GM19372 (cell line): ENCODE measurements around the gene SEMA3A.

Experiments used
- ATAC-seq: cut with Tn5 transposase; IDR thresholded peaks from one replicate; pipeline ENCODE4 v1.9.1; 2021; ENCODE audit warnings: mild to moderate bottlenecking, low read depth, moderate library complexity; ENCODE audit not compliant: unreplicated experiment

Gene SEMA3A

GRCh38 chr7:84027678-84028077 lies 166.9 kb downstream of the SEMA3A start:
- no peak for ATAC-seq

- no peak for ATAC-seq
Observed at GRCh38 chr7:84025332-84025927, 169.2 kb downstream of the SEMA3A start.

GRCh38 chr7:84022684-84023308 lies 171.8 kb downstream of the SEMA3A start:
- no peak for ATAC-seq

GRCh38 chr7:84022009-84022408 lies 172.6 kb downstream of the SEMA3A start:
- ATAC-seq = no peak

- ATAC-seq = no peak
Observed at GRCh38 chr7:84021292-84021908, 173.2 kb downstream of the SEMA3A start.

- no peak for ATAC-seq
Observed at GRCh38 chr7:84017651-84018050, 176.9 kb downstream of the SEMA3A start.

- ATAC-seq = no peak
Observed at GRCh38 chr7:84013616-84014240, 180.9 kb downstream of the SEMA3A start.

GRCh38 chr7:84009782-84010181 lies 184.8 kb downstream of the SEMA3A start:
- ATAC-seq = no peak

- no peak for ATAC-seq
Observed at GRCh38 chr7:84009051-84009450, 185.5 kb downstream of the SEMA3A start.

- no peak for ATAC-seq
Observed at GRCh38 chr7:84003191-84003590, 191.4 kb downstream of the SEMA3A start.

GRCh38 chr7:84002348-84002747 lies 192.2 kb downstream of the SEMA3A start:
- ATAC-seq = no peak

GRCh38 chr7:83996879-83997278 lies 197.7 kb downstream of the SEMA3A start:
- ATAC-seq = no peak

- ATAC-seq = no peak
Observed at GRCh38 chr7:83987764-83988163, 206.8 kb downstream of the SEMA3A start.

GRCh38 chr7:83985821-83986220 lies 208.8 kb downstream of the SEMA3A start:
- ATAC-seq = no peak

GRCh38 chr7:83984591-83984990 lies 210.0 kb downstream of the SEMA3A start:
- ATAC-seq = no peak

- no peak for ATAC-seq
Observed at GRCh38 chr7:83984076-83984475, 210.5 kb downstream of the SEMA3A start.

GRCh38 chr7:83983606-83984005 lies 211.0 kb downstream of the SEMA3A start:
- ATAC-seq = no peak

- ATAC-seq = peak; percentile 76
Observed at GRCh38 chr7:83976302-83976701, 218.3 kb downstream of the SEMA3A start.

GRCh38 chr7:83970081-83970480 lies 224.5 kb downstream of the SEMA3A start:
- ATAC-seq = no peak

- ATAC-seq = no peak
Observed at GRCh38 chr7:83964318-83964717, 230.3 kb downstream of the SEMA3A start.

- no peak for ATAC-seq
Observed at GRCh38 chr7:83957333-83957732, 237.3 kb downstream of the SEMA3A start.

GRCh38 chr7:83956104-83956503 lies 238.5 kb downstream of the SEMA3A start:
- ATAC-seq = no peak
